ENCODE results near the gene ZNF512B. TPM values are rescaled to one million over a fixed set of nuclear protein-coding genes. Genes with fewer than 3 reads are reported as not detected.
"Not testable (repeated sequence)": the region's sequence is repeated elsewhere in the genome, so short reads cannot be mapped to it uniquely, and the experiment has no call there.

The ZNF512B gene, protein sequence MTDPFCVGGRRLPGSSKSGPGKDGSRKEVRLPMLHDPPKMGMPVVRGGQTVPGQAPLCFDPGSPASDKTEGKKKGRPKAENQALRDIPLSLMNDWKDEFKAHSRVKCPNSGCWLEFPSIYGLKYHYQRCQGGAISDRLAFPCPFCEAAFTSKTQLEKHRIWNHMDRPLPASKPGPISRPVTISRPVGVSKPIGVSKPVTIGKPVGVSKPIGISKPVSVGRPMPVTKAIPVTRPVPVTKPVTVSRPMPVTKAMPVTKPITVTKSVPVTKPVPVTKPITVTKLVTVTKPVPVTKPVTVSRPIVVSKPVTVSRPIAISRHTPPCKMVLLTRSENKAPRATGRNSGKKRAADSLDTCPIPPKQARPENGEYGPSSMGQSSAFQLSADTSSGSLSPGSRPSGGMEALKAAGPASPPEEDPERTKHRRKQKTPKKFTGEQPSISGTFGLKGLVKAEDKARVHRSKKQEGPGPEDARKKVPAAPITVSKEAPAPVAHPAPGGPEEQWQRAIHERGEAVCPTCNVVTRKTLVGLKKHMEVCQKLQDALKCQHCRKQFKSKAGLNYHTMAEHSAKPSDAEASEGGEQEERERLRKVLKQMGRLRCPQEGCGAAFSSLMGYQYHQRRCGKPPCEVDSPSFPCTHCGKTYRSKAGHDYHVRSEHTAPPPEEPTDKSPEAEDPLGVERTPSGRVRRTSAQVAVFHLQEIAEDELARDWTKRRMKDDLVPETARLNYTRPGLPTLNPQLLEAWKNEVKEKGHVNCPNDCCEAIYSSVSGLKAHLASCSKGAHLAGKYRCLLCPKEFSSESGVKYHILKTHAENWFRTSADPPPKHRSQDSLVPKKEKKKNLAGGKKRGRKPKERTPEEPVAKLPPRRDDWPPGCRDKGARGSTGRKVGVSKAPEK
- 8.9 TPM for total RNA-seq (ENCODE audit: insufficient read depth, low replicate concordance)

- DNase-seq (ENCODE audit: low spot score): peak; percentile 43
Measured at GRCh38 chr20:63969838-63970713, at the start of gene ZNF512B. Gene ZNF512B, minus strand, starts transcription at chr20:63969930. Its CDS starts 1,980 bp downstream, at chr20:63967950.

DNA sequence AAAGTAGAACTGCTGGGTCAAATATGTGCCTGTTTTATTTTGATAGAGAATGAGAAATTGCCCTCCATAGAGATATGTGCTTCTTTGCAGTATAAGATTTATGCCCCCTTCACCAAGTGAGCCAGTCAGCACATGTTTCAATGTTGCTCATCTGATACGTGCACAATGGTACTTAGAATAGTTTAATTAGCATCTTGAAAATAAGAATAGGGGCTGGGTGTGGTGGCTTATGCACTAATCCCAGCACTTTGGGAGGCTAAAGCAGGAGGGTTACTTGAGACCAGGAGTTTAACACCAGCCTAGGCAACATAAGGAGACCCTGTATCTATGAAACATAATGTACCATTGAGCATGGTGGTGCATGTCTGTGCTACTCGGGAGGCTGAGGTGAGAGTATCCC, 45.9 kb upstream of the ZNF512B start:
- DNase-seq (ENCODE audit: low spot score): no peak

- DNase-seq (ENCODE audit: low spot score): not testable (repeated sequence)
Measured at GRCh38 chr20:64012385-64013154, 42.8 kb upstream of the ZNF512B start.

DNA sequence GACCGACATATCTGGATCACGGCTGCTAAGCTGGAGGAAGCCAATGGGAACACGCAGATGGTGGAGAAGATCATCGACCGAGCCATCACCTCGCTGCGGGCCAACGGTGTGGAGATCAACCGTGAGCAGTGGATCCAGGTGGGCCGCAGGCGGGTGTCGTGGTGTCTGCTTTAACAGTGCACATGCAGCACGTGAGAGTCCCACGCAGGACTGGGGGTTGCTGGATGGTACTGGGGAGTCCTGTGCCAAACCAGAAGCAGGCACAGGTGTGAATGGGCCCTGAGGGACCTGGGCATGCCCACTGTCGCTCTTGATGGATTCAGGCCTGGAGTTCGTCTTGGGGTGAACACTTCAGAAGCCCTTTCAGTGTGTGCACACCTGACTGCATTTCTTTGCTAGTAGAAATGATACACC, 41.6 kb upstream of the ZNF512B start:
- no peak for DNase-seq (ENCODE audit: low spot score)

GRCh38 chr20:64010711-64011237, 41.0 kb upstream of the ZNF512B start:
- DNase-seq (ENCODE audit: low spot score): no peak

- DNase-seq (ENCODE audit: low spot score): no peak
Measured at GRCh38 chr20:64009811-64010387, 40.2 kb upstream of the ZNF512B start.

DNA sequence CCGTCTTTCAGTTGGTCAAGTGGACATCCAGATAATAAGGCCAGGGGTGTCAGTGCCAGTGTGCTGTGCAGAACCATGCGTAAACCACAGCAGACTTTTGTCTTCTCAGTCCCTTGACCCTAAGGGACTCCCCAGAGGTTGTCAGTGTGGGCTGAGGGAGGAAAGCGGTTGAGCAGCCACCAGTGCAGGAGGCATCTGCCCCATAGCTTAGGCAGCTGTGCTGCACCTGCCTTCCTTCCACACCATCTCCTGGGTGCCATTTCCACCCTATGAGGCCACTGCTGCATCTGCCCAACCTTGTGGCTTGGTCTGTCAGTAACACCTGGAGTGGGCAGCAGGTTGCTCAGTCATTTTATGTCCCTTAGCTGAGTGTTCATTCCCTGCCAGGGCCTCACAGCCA, 37.2 kb upstream of the ZNF512B start:
- no peak for DNase-seq (ENCODE audit: low spot score)

DNA sequence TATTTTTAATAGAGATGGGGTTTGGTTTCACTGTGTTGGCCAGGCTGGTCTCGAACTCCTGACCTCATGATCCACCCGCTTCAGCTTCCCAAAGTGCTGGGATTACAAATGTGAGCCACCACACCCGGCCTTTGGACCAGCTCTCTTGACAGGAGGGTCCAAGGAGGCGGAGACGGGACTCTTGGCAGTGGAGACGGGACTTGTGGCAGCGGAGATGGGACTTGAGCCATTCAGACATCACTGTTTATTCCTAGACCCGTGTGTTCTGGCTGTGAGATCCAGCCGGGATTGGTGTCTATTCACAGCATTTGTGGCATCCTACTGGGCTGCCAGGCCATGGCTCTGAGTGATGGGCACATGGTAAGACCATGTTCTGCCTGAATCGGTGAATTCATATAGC, 36.8 kb upstream of the ZNF512B start:
- DNase-seq (ENCODE audit: low spot score): no peak

DNA sequence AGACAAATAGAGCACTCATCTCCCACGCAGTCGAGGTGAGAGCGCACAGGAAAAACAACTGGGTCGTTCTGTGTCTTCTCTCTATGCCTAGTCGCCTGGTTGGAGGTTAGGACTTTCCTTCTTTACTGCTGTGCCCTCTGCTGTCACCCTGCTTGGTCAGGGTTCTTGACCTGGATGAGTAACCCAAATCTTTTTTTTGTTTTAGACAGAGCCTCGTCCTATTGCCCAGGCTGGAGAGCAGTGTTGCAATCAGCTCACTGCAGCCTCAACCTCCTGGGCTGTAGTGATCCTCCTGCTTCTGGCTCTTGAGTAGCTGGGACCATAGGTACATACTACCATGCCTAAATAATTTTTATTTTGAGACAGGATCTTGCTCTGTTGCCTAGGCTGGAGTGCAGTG, 35.7 kb upstream of the ZNF512B start:
- no peak for DNase-seq (ENCODE audit: low spot score)

- peak; percentile 5 for DNase-seq (ENCODE audit: low spot score)
Measured at GRCh38 chr20:64003960-64004725, 34.4 kb upstream of the ZNF512B start.

DNA sequence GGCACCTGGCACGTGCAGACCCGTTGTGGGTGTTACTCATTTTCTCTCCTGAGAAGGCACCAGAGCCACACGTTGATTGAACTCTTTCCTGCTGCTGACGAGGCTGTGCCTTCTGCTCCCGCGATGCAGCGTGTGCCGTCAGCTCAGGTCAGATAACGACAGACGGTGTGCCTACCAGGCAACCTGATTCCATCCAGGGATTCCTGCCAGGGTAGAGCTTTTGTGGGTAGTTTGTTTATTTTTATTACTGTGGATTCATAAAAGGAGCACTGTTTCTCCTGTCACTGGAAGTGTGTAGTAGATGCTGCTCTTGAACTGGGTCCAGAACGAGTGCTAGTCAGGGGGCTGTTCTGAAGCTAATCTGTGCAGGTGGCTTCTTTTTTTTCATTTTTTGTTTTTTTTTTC, 31.9 kb upstream of the ZNF512B start:
- DNase-seq (ENCODE audit: low spot score): no peak

DNA sequence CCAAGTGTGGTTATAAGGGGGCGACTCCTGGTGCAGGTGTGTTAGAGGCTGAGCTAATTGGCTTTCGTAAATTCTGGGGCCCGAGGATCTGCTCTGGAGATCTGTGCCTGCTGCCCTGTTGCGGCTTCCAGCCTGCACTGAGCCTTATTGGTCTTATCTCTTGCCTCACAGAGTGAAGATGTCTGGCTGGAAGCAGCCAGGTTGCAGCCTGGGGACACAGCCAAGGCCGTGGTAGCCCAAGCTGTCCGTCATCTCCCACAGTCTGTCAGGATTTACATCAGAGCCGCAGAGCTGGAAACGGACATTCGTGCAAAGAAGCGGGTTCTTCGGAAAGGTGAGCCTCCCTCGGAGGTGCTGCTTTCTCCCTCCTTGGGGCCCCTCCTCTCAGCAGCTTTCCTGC, 31.2 kb upstream of the ZNF512B start:
- no peak for DNase-seq (ENCODE audit: low spot score)

GRCh38 chr20:63982937-63983336, 13.2 kb upstream of the ZNF512B start:
- no peak for DNase-seq (ENCODE audit: low spot score)

GRCh38 chr20:63980806-63981728, 11.3 kb upstream of the ZNF512B start, which contains the start of gene PRPF6:
Gene PRPF6, plus strand, starts transcription at chr20:63981132. Its CDS starts 114 bp downstream, at chr20:63981246.
- peak; percentile 97 for DNase-seq (ENCODE audit: low spot score)

DNA sequence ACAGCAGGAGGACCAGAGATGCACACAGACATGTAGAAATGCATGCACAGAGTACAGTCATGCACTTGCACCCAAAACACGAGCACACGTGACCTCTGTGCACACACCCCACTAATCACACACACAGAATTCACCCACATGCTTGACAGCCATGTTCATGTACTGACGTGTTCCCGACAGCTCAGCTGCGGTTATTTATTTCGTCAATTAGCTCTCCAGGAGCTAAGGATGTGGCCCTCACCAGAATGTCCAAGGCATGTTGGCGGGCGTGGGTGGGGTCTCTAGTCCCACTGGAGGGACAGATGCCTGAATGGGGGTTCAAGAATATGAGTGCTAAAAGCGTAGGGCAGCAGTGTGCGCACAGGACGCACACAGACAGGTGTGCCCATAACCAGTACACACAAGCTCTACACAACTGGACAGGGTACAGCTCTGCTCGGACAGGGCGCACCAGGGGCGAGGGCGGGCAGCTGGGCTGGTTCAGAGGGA, 10.6 kb upstream of the ZNF512B start:
- no peak for DNase-seq (ENCODE audit: low spot score)

DNA sequence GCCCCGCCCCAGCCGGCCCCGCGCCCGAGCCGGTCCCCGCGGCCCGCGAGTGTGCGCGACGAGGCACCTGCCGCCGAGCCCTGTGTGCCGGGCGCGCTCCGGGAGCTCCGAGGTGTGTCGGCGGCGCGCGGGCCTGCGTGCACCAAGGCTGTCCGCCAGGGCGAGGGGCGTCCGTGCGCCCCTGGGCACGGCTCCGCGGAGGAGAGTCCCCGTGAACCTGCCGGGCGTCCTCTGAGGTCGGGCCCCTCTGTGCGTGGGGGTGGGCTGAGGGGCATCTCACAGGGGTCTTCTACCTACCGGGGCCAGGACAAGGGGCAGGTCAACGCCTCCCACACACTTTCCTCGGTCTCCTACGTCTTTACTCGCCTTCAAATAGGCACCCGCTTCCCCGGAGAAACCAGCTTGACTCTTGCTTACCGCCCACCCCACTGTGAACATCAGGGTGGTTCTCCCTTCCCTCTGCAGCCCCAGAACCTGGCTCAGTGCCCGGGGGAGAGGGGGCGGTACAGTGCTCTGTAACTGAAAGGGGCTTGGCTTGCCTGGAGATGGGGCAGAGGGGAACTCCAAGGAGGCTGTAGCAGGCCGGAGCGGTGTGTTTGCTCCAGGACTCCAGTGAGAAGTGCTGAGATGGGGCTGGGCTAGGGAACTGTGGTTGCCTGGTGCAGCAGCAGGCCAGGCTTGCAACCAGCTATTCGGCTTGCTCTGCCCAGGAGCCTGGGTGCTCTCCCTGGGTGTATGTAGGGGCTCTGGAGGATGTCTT, 10.0 kb upstream of the ZNF512B start, which contains the start of gene SAMD10:
Gene SAMD10, minus strand, starts transcription at position 86 of the 760 bp plus-strand sequence. CDS start 175 bp downstream, outside the sequence.
- DNase-seq (ENCODE audit: low spot score): peak; percentile 75

DNA sequence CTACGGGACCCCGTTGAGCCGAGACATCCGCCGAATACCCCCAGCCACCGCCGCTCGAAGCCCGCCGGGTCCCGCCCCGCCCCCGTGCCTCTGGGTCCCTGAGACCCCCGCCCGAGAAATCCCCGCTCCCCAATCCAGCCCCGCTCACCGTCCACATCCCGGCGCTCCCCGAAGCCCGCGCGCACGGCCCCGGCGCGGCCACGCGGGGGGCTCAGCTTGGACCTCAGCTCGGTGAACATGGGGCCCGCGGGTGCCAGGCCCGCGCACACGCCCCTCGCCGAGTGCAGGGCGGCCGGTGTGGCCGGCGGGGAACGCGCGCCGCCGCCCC, 9.5 kb upstream of the ZNF512B start:
- DNase-seq (ENCODE audit: low spot score): no peak

Measured in umbilical cord (tissue), 2 donors.